Measurements from ENCODE around the gene RBM15.
A peak's percentile ranks its signal among the peaks of the same experiment; 100 is the strongest.

RBM15 gene

GRCh38 chr1:110338886-110339406, at the start of gene RBM15:
RBM15 (plus strand) TSS chr1:110339377; CDS start chr1:110339406, 29 bp downstream.
- peak; percentile 98 for DNase-seq

- DNase-seq, result no peak
Observed at GRCh38 chr1:110291241-110292030, 47.7 kb upstream of the RBM15 start.

GRCh38 chr1:110292031-110292741, 47.0 kb upstream of the RBM15 start:
- no peak for DNase-seq

- no peak for DNase-seq
Observed at GRCh38 chr1:110293601-110294104, 45.5 kb upstream of the RBM15 start.

GRCh38 chr1:110294308-110294707, 44.9 kb upstream of the RBM15 start:
- DNase-seq, result no peak

GRCh38 chr1:110298991-110299390, 40.2 kb upstream of the RBM15 start:
- DNase-seq, result no peak

GRCh38 chr1:110300412-110301085, 38.6 kb upstream of the RBM15 start:
- no peak for DNase-seq

GRCh38 chr1:110302836-110303235, 36.3 kb upstream of the RBM15 start:
- DNase-seq, result no peak

GRCh38 chr1:110305900-110306420, 33.2 kb upstream of the RBM15 start:
- no peak for DNase-seq

- no peak for DNase-seq
Observed at GRCh38 chr1:110307239-110307974, 31.8 kb upstream of the RBM15 start.

- DNase-seq, result no peak
Observed at GRCh38 chr1:110308247-110308646, 30.9 kb upstream of the RBM15 start.

GRCh38 chr1:110309139-110309538, 30.0 kb upstream of the RBM15 start:
- DNase-seq, result no peak

GRCh38 chr1:110309767-110310166, 29.4 kb upstream of the RBM15 start:
- DNase-seq, result no peak

GRCh38 chr1:110310300-110310699, 28.9 kb upstream of the RBM15 start:
- DNase-seq, result no peak

GRCh38 chr1:110312188-110313121, 26.7 kb upstream of the RBM15 start:
- peak; percentile 79 for DNase-seq

- no peak for DNase-seq
Observed at GRCh38 chr1:110316735-110317134, 22.4 kb upstream of the RBM15 start.

- DNase-seq, result no peak
Observed at GRCh38 chr1:110318046-110318445, 21.1 kb upstream of the RBM15 start.

GRCh38 chr1:110319332-110320167, 19.6 kb upstream of the RBM15 start:
- DNase-seq, result no peak

GRCh38 chr1:110320168-110320518, 19.0 kb upstream of the RBM15 start:
- DNase-seq, result no peak

GRCh38 chr1:110321045-110321444, 18.1 kb upstream of the RBM15 start:
- DNase-seq, result no peak
